Activated CD4-positive, alpha-beta T cell treated with anti-CD3 and anti-CD28 coated beads for 36 hours (primary cell): ENCODE results near the gene PARD6G. TPM values are rescaled to one million over a fixed set of nuclear protein-coding genes. Genes with fewer than 3 reads are reported as not detected.
A peak's percentile ranks its signal among the peaks of the same experiment; 100 is the strongest.
"Not testable (repeated sequence)": the region's sequence is repeated elsewhere in the genome, so short reads cannot be mapped to it uniquely, and the experiment has no call there.

Source experiments
- ATAC-seq: fragments of 200-7000 bp; cut with Tn5 transposase; one replicate; pipeline ENCODE4 v1.10.0; 2021; ENCODE audit warnings: mild to moderate bottlenecking, moderate library complexity
- CTCF ChIA-PET: fragments of 350-600 bp; sonication (Branson Sonifier 250); formaldehyde crosslinking; loops from one replicate; lab custom pipeline; 2021; ENCODE audit warnings: antibody characterized with exemption; lab: Charles Lee
- POLR2A ChIA-PET: fragments of 350-600 bp; sonication (Branson Sonifier 250); formaldehyde crosslinking; loops from one replicate; lab custom pipeline; 2021; ENCODE audit warnings: antibody characterized with exemption, inconsistent platforms; lab: Charles Lee
- DNase-seq: peaks from one replicate; pipeline ENCODE4 v3.0.0-alpha.2; 2020
- H3K27ac Mint-ChIP-seq: one replicate; pipeline ENCODE4 v1.8.0; 2021; ENCODE audit warnings: mixed read lengths
- H3K27me3 Mint-ChIP-seq: one replicate; pipeline ENCODE4 v1.8.0; 2021; ENCODE audit warnings: mixed read lengths
- H3K36me3 Mint-ChIP-seq: one replicate; pipeline ENCODE4 v1.8.0; 2021; ENCODE audit warnings: low read depth, mixed read lengths
- H3K4me1 Mint-ChIP-seq: one replicate; pipeline ENCODE4 v1.8.0; 2021; ENCODE audit warnings: mixed read lengths
- H3K4me3 Mint-ChIP-seq: one replicate; pipeline ENCODE4 v1.8.0; 2021; ENCODE audit warnings: mild to moderate bottlenecking, moderate library complexity, mixed read lengths
- H3K9me3 Mint-ChIP-seq: one replicate; pipeline ENCODE4 v1.8.0; 2021; ENCODE audit warnings: low read depth, mixed read lengths
- intact Hi-C, 2 experiments: fragments of 100-400 bp; cut with DNase I in 1 of 2; cut with micrococcal nuclease in 1 of 2; formaldehyde crosslinking; loops; one replicate each; pipeline versions ENCODE4 v1.14.2 to v1.15.1; 2022 to 2024; cut with DNase I, micrococcal nuclease
- total RNA-seq, 2 experiments: library from RNA; stranded (reverse); gene quantifications; one replicate each; pipeline ENCODE4 v1.2.3, GENCODE V29; 2021

The PARD6G gene
- total RNA-seq, 2 experiments from 2014 or later, result not detected

GRCh38 chr18:80166240-80166639 is 81.1 kb downstream of the PARD6G start:
- H3K9me3 Mint-ChIP-seq, result peaks cover 11% of the 10 kb centered on the region
- no peak overlapping the region for H3K4me3 Mint-ChIP-seq
- no peak overlapping the region for H3K27ac Mint-ChIP-seq
- no peaks in the 10 kb centered on the region for H3K4me1 Mint-ChIP-seq
- POLR2A ChIA-PET, result no interaction called here
- DNase-seq, result no peak
- H3K27me3 Mint-ChIP-seq, result peaks cover 29% of the 10 kb centered on the region
- no peaks in the 10 kb centered on the region for H3K36me3 Mint-ChIP-seq
- CTCF ChIA-PET, result no interaction called here
- no peak for ATAC-seq
- intact Hi-C loops, result no loop called here

GRCh38 chr18:80164727-80165355 is 82.5 kb downstream of the PARD6G start:
- Mint-ChIP-seq H3K27me3 (peaks cover 25% of the 10 kb centered on the region), H3K9me3 (peaks cover 11% of the 10 kb centered on the region)
- H3K27ac Mint-ChIP-seq, H3K4me3 Mint-ChIP-seq, H3K36me3 Mint-ChIP-seq, intact Hi-C loops, POLR2A ChIA-PET, DNase-seq, H3K4me1 Mint-ChIP-seq, ATAC-seq, CTCF ChIA-PET: not testable (repeated sequence)

- peaks cover 11% of the 10 kb centered on the region for H3K9me3 Mint-ChIP-seq
- no peak overlapping the region for H3K27ac Mint-ChIP-seq
- POLR2A ChIA-PET, result no interaction called here
- intact Hi-C loops, result no loop called here
- no peaks in the 10 kb centered on the region for H3K36me3 Mint-ChIP-seq
- DNase-seq (no peak), ATAC-seq (no peak)
- no peak overlapping the region for H3K4me3 Mint-ChIP-seq
- peaks cover 23% of the 10 kb centered on the region for H3K27me3 Mint-ChIP-seq
- CTCF ChIA-PET, result interaction anchor here (0.6 to 1.1 kb wide), 2 partner anchors 14 to 57 kb away, joined by 3 to 4 read pairs; no protein-coding TSS in a partner anchor
- H3K4me1 Mint-ChIP-seq, result no peaks in the 10 kb centered on the region
Measured at GRCh38 chr18:80163183-80163582, 84.1 kb downstream of the PARD6G start.

- POLR2A ChIA-PET, result no interaction called here
- no peak for ATAC-seq
- no peak for DNase-seq
- CTCF ChIA-PET, result interaction anchor here (0.7 to 1.1 kb wide), 2 partner anchors 56 to 93 kb away, joined by 3 to 4 read pairs; no protein-coding TSS in a partner anchor
- Mint-ChIP-seq H3K4me3 (no peak overlapping the region), H3K4me1 (no peaks in the 10 kb centered on the region), H3K36me3 (no peaks in the 10 kb centered on the region), H3K27ac (no peak overlapping the region), H3K27me3 (peaks cover 24% of the 10 kb centered on the region), H3K9me3 (peaks cover 11% of the 10 kb centered on the region)
- intact Hi-C loops, result no loop called here
Measured at GRCh38 chr18:80161781-80162417, 85.4 kb downstream of the PARD6G start.

GRCh38 chr18:80159713-80160636 is 87.3 kb downstream of the PARD6G start:
- DNase-seq (peak; percentile 77), ATAC-seq (peak; percentile 90)
- peaks cover 24% of the 10 kb centered on the region for H3K27me3 Mint-ChIP-seq
- ChIA-PET POLR2A (interaction anchor here (1.0 kb wide), 1 partner anchor 171 kb away, joined by 5 read pairs; the partner anchor contains the start of gene TXNL4A), CTCF (interaction anchor here (0.6 to 4.9 kb wide), 20 partner anchors 8 to 1092 kb away, joined by 3 to 57 read pairs (median 4); partner anchors contain the start of gene ADNP2)
- H3K9me3 Mint-ChIP-seq, result peaks cover 10% of the 10 kb centered on the region
- intact Hi-C loops, result loop anchor here (5.0 to 10.0 kb wide), 2 partner anchors 363 to 365 kb away; partner anchors contain the start of gene KCNG2 (in 2 of the 2)
- H3K36me3 Mint-ChIP-seq, result no peaks in the 10 kb centered on the region
- H3K27ac Mint-ChIP-seq, result no peak overlapping the region
- H3K4me1 Mint-ChIP-seq, result no peaks in the 10 kb centered on the region
- no peak overlapping the region for H3K4me3 Mint-ChIP-seq

- CTCF ChIA-PET, result interaction anchor here (0.6 to 4.9 kb wide), 24 partner anchors 10 to 267 kb away, joined by 3 to 57 read pairs (median 5); no protein-coding TSS in a partner anchor
- POLR2A ChIA-PET, result no interaction called here
- intact Hi-C loops, result loop anchor here (5.0 to 10.0 kb wide), 2 partner anchors 361 to 364 kb away; partner anchors contain the start of gene KCNG2 (in 2 of the 2)
Measured at GRCh38 chr18:80158365-80158764, 88.9 kb downstream of the PARD6G start.

GRCh38 chr18:80157708-80158343 is 89.5 kb downstream of the PARD6G start:
- Mint-ChIP-seq H3K9me3 (no peaks in the 10 kb centered on the region), H3K4me3 (no peak overlapping the region), H3K4me1 (peaks cover 3% of the 10 kb centered on the region), H3K36me3 (no peaks in the 10 kb centered on the region), H3K27ac (no peak overlapping the region), H3K27me3 (peaks cover 22% of the 10 kb centered on the region)
- CTCF ChIA-PET, result interaction anchor here (0.5 to 4.9 kb wide), 23 partner anchors 11 to 1429 kb away, joined by 3 to 57 read pairs (median 5); no protein-coding TSS in a partner anchor
- ATAC-seq (no peak), DNase-seq (peak; percentile 88)
- intact Hi-C loops, result loop anchor here (1.0 to 10.0 kb wide), 4 partner anchors 43 to 363 kb away; partner anchors contain the start of gene KCNG2 (in 2 of the 2)
- POLR2A ChIA-PET, result no interaction called here

More at GRCh38 chr18:80158365-80158764, 88.9 kb downstream of the PARD6G start:
- Mint-ChIP-seq H3K36me3 (no peaks in the 10 kb centered on the region), H3K9me3 (no peaks in the 10 kb centered on the region), H3K27me3 (peaks cover 22% of the 10 kb centered on the region), H3K4me1 (peaks cover 3% of the 10 kb centered on the region), H3K27ac (no peak overlapping the region), H3K4me3 (no peak overlapping the region)
- ATAC-seq (no peak), DNase-seq (no peak)

- no peaks in the 10 kb centered on the region for H3K9me3 Mint-ChIP-seq
Measured at GRCh38 chr18:80154293-80154692, 93.0 kb downstream of the PARD6G start.

GRCh38 chr18:80149667-80150066 is 97.6 kb downstream of the PARD6G start:
- Mint-ChIP-seq H3K36me3 (peaks cover 7% of the 10 kb centered on the region), H3K4me1 (peaks cover 15% of the 10 kb centered on the region), H3K27ac (no peak overlapping the region), H3K27me3 (peaks cover 9% of the 10 kb centered on the region), H3K9me3 (no peaks in the 10 kb centered on the region), H3K4me3 (no peak overlapping the region)
- ChIA-PET CTCF (interaction anchor here (0.7 kb wide), 1 partner anchor 136 kb away, joined by 4 read pairs; no protein-coding TSS in a partner anchor), POLR2A (no interaction called here)
- ATAC-seq (no peak), DNase-seq (no peak)
- intact Hi-C loops, result loop anchor here (5.0 to 10.0 kb wide), 2 partner anchors 162 to 355 kb away; partner anchors contain the start of genes KCNG2 (in 1 of the 2) and TXNL4A (in 1 of the 2)

More at GRCh38 chr18:80154293-80154692, 93.0 kb downstream of the PARD6G start:
- DNase-seq, result peak; percentile 73
- POLR2A ChIA-PET, result no interaction called here
- intact Hi-C loops, result loop anchor here in 1 of 2 experiments (1.0 to 10.0 kb wide), 2 partner anchors 48 to 359 kb away; partner anchors contain the start of gene KCNG2
- Mint-ChIP-seq H3K27ac (no peak overlapping the region), H3K4me3 (no peak overlapping the region), H3K4me1 (peaks cover 3% of the 10 kb centered on the region), H3K27me3 (peaks cover 5% of the 10 kb centered on the region), H3K36me3 (no peaks in the 10 kb centered on the region)
- peak; percentile 84 for ATAC-seq
- CTCF ChIA-PET, result interaction anchor here (0.9 to 1.4 kb wide), 2 partner anchors 26 to 87 kb away, joined by 3 to 4 read pairs; no protein-coding TSS in a partner anchor
